GM06990 (cell line): Measurements from ENCODE around the gene DGKH.
"Not testable (repeated sequence)": the region's sequence is repeated elsewhere in the genome, so short reads cannot be mapped to it uniquely, and the experiment has no call there.

Source experiments
- DNase-seq: peaks from one replicate; pipeline ENCODE4 v3.0.0-alpha.2; 2011; ENCODE audit not compliant: insufficient read length; ENCODE audit errors: extremely low read depth
- H3K27me3 ChIP-seq: replicated peaks from 2 replicates; pipeline ENCODE4 v1.6.0; 2011; ENCODE audit warnings: low read length; ENCODE audit not compliant: control insufficient read depth, insufficient read depth
- H3K36me3 ChIP-seq: 2 replicates; pipeline ENCODE4 v1.5.1; 2011; ENCODE audit warnings: low read length; ENCODE audit not compliant: control insufficient read depth, insufficient read depth
- H3K4me3 ChIP-seq: replicated peaks from 2 replicates; pipeline ENCODE4 v1.5.1; 2011; ENCODE audit warnings: low read depth, mild to moderate bottlenecking, control low read depth, low read length
- CTCF ChIP-seq: IDR thresholded peaks from 2 replicates; pipeline ENCODE4 v1.5.1; 2011; ENCODE audit warnings: low read length, control low read depth, mild to moderate bottlenecking, inconsistent platforms; ENCODE audit not compliant: insufficient read depth, poor library complexity, severe bottlenecking

DGKH gene

DNA sequence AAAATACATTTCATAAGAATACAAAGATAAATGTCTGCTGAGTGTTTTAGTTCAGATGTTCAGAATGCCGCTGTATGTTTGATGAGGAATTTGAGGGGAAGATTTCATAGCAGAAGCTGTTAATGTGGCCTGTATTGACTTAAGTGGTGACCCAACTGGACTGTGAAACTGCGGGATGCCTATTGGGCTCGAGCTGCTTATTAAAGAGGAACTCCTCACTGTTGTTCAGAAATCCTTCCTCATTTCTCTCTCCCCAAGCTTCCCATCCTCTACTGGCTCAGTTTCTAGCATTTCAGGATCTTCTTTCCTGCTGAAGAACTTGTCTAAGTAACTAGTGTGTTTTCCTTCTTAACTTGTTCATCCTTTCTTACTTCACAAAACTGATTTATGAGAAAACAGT, 20.4 kb downstream of the DGKH start:
- no peak for DNase-seq
- no peak overlapping the region for H3K4me3 ChIP-seq
- H3K36me3 ChIP-seq = no peaks in the 10 kb centered on the region

DNA sequence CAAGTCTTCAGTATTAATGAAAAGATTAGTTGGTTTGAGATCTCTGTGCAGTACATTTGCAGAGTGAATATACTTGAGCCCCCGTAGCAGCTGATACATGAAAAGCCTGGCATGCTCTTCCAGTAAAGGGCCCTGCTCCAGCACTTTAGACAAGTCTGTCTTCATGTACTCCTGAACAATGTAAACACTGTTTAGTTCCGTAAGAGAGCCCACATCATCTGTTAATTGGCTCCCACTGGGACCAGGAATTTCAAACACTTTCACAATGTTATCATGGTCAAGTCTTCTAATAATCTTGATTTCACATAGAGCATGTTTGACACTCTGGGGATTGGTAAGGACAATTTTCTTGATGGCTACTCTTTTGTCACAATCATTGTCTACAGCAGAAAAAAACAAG, 22.2 kb downstream of the DGKH start:
- not testable (repeated sequence) for H3K36me3 ChIP-seq, H3K4me3 ChIP-seq, H3K27me3 ChIP-seq, DNase-seq

More for the DNA sequence above, 20.4 kb downstream of the DGKH start:
- no peaks in the 10 kb centered on the region for H3K27me3 ChIP-seq
- no peak for TF ChIP-seq CTCF

GRCh38 chr13:42071179-42071578, 22.7 kb downstream of the DGKH start:
- not testable (repeated sequence) for H3K36me3 ChIP-seq, H3K4me3 ChIP-seq, DNase-seq, H3K27me3 ChIP-seq

- Histone ChIP-seq H3K27me3 (no peaks in the 10 kb centered on the region), H3K4me3 (no peak overlapping the region), H3K36me3 (no peaks in the 10 kb centered on the region)
- no peak for TF ChIP-seq CTCF
- no peak for DNase-seq
Observed at GRCh38 chr13:42071672-42072419, 23.4 kb downstream of the DGKH start.

- no peak overlapping the region for H3K4me3 ChIP-seq
- DNase-seq = no peak
- TF ChIP-seq CTCF = no peak
- H3K36me3 ChIP-seq = no peaks in the 10 kb centered on the region
- no peaks in the 10 kb centered on the region for H3K27me3 ChIP-seq
Observed at GRCh38 chr13:42073683-42074082, 25.2 kb downstream of the DGKH start.

DNA sequence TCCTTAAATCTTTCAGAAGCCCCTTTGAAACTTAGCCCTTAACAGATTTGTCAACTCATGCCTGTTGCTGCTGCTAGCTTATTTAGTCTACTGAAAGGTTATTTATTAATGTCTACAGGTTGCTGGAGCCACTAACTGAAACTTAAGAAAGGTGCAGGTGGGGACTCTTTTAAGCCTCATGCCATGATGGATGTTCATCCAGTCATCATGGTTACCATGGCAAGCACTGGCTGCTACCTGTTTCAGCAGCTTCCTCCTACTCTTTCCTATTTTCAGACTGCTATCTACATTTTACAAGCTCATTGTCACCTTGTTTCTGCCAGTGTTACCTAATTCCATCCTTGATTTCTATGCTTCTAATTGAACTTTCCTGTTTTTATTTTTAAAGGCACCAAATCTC, 27.1 kb downstream of the DGKH start:
- H3K4me3 ChIP-seq = no peak overlapping the region
- no peak for DNase-seq
- H3K27me3 ChIP-seq = no peaks in the 10 kb centered on the region
- TF ChIP-seq CTCF = no peak
- no peaks in the 10 kb centered on the region for H3K36me3 ChIP-seq

GRCh38 chr13:42076309-42076713, 27.9 kb downstream of the DGKH start:
- no peak for TF ChIP-seq CTCF
- no peak overlapping the region for H3K4me3 ChIP-seq
- no peak for DNase-seq
- H3K36me3 ChIP-seq = no peaks in the 10 kb centered on the region
- no peaks in the 10 kb centered on the region for H3K27me3 ChIP-seq
